22Rv1 (cell line): ENCODE measurements around the gene PKP4.

Experiments
- CTCF ChIP-seq: fragments of 450-650 bp; IDR thresholded peaks from 2 replicates; pipeline ENCODE4 v1.5.1; 2017; ENCODE audit warnings: mild to moderate bottlenecking
- ZFX ChIP-seq: fragments of 450-650 bp; IDR thresholded peaks from 2 replicates; pipeline ENCODE4 v1.6.1; 2017; ENCODE audit warnings: antibody characterized with exemption, borderline replicate concordance

DNA sequence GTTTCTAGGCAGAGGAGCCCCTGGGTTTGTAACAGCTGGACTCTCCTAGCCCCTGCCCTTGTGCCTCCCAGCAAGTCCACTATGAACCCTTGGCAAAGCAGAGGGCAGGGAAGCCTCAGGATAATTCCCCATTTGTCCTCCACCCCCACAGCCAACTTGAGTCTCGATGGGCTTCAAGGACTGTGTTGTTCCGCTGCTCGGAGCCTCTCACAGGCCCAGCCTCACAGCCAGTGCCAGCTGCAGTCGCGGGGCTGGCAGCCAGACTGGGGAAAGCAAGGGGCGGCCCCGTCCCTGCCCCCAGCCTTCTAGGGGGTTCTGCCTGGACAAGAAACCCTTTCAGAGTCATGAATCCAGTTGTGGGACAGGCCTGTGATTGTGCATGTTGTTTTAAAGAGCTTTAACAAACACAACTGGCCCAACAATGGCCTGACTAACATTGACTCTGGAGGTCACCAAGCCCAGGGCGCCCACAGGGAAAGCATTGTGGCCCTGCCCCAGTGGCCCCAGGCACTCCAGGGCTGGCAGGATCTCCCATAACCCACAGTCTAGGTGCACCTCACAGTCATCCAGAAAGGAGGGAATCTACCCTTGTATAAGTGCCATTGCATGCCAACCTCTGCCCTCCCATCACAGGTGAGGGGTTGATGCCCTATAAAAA is 266.6 kb downstream of the PKP4 start:
- no peak for TF ChIP-seq CTCF
- no peak for TF ChIP-seq ZFX
